NCI-H345 (cell line): ENCODE results near the gene PPP1R1B.

Source experiments
- DNase-seq: peaks from one replicate; lab custom pipeline; 2025; lab: John Stamatoyannopoulos, UW

The PPP1R1B gene

GRCh38 chr17:39653662-39654331 is 27.0 kb downstream of the PPP1R1B start:
- DNase-seq = peak; percentile 18

DNA sequence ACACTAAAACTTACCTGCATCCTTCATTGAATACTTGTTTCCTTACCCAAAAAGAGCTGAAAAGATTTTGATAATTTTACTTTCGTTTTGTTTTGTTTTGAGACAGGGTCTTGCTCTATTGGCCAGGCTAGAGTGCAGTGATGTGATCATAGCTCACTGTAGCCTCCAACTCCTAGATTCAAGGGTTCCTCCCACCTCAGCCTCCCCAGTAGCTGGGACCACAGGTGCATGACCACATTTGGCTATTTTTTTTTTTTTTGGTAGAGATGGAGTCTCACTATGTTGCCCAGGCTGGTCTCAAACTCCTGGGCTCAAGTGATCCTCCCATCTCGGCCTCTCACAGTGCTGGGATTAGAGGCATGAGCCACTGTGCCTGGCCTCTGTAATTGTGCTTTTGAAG is 28.4 kb downstream of the PPP1R1B start:
- DNase-seq = no peak

- no peak for DNase-seq
These were observed 31.6 kb downstream of the PPP1R1B start for GRCh38 chr17:39658346-39658745.

- no peak for DNase-seq
These were observed 32.0 kb downstream of the PPP1R1B start for GRCh38 chr17:39658760-39659159.

GRCh38 chr17:39659279-39660010 is 32.7 kb downstream of the PPP1R1B start:
- no peak for DNase-seq

GRCh38 chr17:39660011-39660360 is 33.2 kb downstream of the PPP1R1B start:
- DNase-seq = no peak

- DNase-seq = no peak
These were observed 33.9 kb downstream of the PPP1R1B start for GRCh38 chr17:39660397-39661385.

DNA sequence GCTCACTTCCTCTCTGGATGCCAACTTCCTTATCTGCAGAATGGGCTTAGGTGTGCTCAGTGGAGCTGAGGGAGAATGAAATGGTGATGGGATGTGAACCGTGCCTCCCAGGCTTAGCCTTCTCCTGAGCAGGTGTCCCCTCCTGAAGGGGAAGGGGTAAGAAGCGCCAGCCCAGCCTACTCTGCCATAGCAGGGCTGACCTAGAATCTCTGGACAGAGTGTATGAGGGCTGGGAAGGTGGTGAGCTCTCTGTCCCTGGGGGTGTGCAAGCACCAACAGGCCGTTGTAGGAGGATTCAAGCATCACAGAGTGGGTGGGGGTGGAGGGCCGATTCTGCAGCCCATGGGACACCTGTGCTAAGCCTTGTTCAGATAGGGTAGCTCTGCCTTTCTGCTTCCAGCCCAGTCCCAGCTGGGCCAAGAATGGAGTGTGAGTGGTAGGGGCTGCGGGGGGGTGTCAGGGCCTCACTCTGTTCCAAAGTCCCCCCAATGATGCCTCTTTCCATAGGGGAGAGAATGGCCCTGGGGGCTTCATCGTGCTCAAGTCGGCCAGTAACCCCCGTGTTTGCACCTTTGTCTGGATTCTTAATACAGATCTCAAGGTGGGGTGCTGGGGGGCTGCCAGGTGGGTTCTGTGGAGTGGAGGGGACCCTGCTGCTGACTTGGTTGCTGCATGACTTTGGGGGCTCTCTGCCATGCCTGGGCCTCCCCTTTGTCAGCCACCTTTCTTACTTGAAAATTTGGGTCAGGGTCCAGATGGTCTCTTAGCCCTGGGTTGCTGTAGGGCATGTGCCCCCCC is 35.2 kb downstream of the PPP1R1B start:
- no peak for DNase-seq

- DNase-seq = no peak
These were observed 36.0 kb downstream of the PPP1R1B start for GRCh38 chr17:39662551-39663339.

GRCh38 chr17:39663340-39663687 is 36.6 kb downstream of the PPP1R1B start:
- no peak for DNase-seq

DNA sequence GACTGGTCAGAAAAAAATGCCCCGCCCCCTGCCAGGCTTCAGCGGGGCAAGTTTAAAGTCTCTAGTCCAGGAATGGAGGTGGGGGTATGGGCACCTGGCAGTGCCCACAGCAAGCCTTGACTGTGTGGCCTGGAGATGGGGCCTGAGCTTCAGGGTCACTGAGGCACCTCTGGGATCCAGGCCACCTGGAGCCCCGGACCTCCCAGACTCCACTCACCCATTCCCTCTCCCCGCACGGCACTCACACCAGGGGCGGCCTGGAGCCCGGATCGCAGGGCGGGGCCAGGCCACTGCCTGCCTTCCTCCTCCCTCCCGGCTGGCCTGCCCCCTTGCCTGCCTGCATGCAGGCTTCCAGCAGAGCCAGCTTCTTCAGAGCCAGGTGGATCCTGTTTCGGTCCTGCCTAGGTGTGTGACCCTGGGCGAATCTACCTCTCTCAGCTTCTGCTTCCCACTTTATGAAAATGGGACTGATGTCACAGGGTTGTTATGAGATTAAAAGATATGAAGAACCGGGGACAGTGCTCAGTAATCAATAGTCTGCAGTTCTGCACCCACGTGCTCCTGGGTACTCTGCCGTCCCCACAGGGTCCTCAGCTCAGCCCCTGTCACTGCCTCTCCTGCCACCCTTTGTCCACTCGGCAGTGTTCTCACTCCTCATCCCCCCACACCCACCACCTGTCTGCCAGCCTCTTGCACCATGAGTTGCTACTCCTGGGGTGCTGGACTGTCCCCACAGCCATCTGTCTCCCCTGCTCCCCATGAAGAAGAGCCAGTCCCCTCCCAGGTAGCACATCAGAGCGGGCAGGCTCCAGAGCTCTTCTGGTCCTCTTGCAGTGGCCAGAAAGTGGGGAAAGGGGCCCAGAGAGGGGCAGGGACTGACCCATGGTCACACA is 37.2 kb downstream of the PPP1R1B start:
- DNase-seq = no peak

GRCh38 chr17:39664581-39665561 is 38.1 kb downstream of the PPP1R1B start, which contains the start of gene TCAP:
TSS of gene TCAP (plus strand) at chr17:39665349. CDS start at chr17:39665360, 11 bp downstream.
- no peak for DNase-seq

DNA sequence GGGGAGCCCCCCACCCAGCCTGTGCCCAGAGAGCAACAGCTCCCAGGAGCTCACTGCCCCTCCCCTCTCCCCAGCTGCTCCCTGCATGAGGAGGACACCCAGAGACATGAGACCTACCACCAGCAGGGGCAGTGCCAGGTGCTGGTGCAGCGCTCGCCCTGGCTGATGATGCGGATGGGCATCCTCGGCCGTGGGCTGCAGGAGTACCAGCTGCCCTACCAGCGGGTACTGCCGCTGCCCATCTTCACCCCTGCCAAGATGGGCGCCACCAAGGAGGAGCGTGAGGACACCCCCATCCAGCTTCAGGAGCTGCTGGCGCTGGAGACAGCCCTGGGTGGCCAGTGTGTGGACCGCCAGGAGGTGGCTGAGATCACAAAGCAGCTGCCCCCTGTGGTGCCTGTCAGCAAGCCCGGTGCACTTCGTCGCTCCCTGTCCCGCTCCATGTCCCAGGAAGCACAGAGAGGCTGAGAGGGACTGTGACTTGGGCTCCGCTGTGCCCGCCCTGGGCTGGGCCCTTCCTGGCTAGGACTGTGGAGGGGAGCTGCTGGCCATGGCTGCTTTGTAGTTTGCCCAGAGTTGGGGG is 39.0 kb downstream of the PPP1R1B start:
- peak; percentile 64 for DNase-seq

- no peak for DNase-seq
These were observed 39.5 kb downstream of the PPP1R1B start for GRCh38 chr17:39666231-39666600.

DNA sequence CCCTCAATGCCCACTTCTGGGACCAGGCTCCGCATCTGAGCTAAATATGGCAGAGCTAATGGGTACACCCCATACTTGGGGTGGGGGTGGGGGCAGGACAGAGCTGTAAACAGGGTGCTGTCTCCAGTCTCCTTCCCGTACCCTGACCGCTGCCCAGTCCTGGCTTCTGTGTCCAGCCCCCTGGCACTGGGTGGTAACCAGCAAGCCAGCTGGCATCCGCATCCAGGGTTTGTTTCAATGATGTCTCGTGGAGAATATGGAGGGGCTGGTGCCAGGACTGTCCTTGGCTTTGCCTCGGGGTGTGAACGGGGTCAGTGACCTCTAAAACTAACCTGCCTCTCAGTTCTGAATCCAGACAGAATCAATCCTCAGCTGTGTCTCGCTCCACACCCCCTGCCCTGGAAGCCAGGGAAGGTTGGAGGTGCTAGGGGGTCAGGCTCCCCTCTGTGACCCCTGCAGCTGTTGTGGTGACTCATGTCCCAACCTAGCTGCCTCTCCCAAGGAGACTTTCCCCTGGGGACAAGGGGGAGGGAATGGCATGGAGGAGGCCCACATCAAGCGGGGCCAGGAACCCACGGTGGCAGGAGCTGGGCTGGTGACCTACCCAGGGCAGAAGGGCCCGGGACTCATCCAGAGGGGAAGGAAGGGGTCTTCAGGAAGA is 40.0 kb downstream of the PPP1R1B start:
- no peak for DNase-seq

GRCh38 chr17:39667262-39667944 is 40.7 kb downstream of the PPP1R1B start:
- no peak for DNase-seq
